ENCODE results near the gene ABAT.

The ABAT gene

DNA sequence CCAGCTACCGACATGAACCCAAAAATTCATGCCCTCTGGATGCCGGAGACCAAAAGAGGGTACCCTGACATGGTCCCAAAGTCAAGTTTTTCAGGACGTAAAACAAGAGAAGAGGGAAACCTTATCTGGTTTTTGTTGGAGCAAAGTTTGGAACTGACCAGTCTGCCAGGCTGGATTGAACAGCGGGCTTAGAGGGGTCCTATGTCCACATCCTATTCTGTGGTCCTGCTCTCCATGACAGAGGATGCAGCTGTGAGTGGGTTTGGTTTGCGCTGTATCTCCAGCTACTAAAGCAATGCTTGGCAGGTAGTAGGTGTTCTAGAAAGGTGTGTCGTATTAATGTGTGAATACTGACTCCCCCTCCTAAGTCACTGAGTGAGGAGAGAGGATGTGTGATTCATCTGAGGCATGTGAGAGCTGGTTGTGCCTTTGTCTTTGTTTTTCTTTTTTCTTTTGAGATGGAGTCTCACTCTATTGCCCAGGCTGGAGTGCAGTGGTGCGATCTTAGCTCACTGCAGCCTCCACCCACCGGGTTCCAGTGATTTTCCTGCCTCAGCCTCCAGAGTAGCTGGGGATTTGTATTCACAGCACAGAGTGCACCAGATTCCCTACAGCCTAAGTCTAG is 154.2 kb downstream of the ABAT start:
- H3K27me3 ChIP-seq (ENCODE audit: control insufficient read depth, insufficient read depth, low read length, poor library complexity, severe bottlenecking): no peaks in the 10 kb centered on the region
- peaks cover 13% of the 10 kb centered on the region for H3K4me1 ChIP-seq (ENCODE audit: control insufficient read depth, insufficient read depth, low read length)
- no peak overlapping the region for H3K4me3 ChIP-seq (ENCODE audit: insufficient read depth, low read depth, low read length)
- H3K36me3 ChIP-seq (ENCODE audit: control insufficient read depth, insufficient read depth, low read length): no peaks in the 10 kb centered on the region
- no peak overlapping the region for H3K27ac ChIP-seq (ENCODE audit: insufficient read depth, low read depth, low read length, poor library complexity, severe bottlenecking)
- no peaks in the 10 kb centered on the region for H3K9me3 ChIP-seq (ENCODE audit: control insufficient read depth, low read length)
- 92 to 94% methylated on average over 8 of the region's 8 CpGs for WGBS, 2 experiments

- Histone ChIP-seq H3K9me3 (ENCODE audit: control insufficient read depth, low read length) (no peaks in the 10 kb centered on the region), H3K4me1 (ENCODE audit: control insufficient read depth, insufficient read depth, low read length) (peaks cover 13% of the 10 kb centered on the region), H3K27me3 (ENCODE audit: control insufficient read depth, insufficient read depth, low read length, poor library complexity, severe bottlenecking) (no peaks in the 10 kb centered on the region), H3K36me3 (ENCODE audit: control insufficient read depth, insufficient read depth, low read length) (no peaks in the 10 kb centered on the region), H3K4me3 (ENCODE audit: insufficient read depth, low read depth, low read length) (no peak overlapping the region), H3K27ac (ENCODE audit: insufficient read depth, low read depth, low read length, poor library complexity, severe bottlenecking) (peak overlapping the region; percentile 92)
- 57 to 59% methylated on average over 9 of the region's 9 CpGs for WGBS, 2 experiments
Measured at GRCh38 chr16:8831450-8831849, 157.0 kb downstream of the ABAT start.

DNA sequence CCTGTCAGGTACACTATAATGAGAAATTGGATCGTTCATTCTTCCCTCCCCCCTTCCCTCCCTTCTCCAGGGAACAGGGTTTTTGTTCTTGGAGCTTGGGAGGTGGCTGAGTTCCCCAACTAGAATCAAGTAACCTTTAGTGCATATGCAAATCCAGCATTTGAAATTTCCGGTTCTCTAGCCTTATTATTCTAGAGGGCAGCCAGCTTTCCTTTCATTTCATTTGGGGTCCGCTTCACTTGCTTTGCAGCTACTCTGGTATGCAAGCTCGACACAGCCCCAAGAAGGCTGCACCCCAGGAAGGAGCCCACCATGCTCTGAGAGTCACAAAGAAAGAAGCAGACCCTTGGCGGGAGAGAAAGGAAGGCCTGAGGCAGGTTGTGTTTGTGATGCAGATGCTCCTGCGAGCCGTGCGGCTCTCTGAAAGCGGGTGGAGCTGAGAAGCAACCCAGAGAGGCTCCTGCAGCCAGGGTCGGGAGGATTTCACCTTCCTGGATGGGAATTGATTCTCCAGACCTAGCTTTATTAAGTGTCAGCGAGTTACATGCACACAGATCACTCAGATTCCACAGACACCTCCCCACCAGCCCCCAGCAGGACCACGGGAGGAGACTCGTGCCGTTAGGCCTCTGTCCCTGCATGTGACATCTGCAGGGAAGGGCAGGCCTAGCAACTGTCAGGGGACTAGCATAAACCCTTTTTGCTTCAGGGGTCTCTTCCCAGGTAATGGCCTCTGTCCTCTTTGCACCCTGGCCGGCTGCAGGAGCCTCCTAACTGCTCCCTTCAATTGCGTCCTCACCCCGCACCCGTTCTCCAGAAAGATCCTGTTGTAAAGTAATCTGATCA is 157.7 kb downstream of the ABAT start:
- H3K4me1 ChIP-seq (ENCODE audit: control insufficient read depth, insufficient read depth, low read length): peaks cover 13% of the 10 kb centered on the region
- no peaks in the 10 kb centered on the region for H3K36me3 ChIP-seq (ENCODE audit: control insufficient read depth, insufficient read depth, low read length)
- 14% methylated on average over 18 of the region's 18 CpGs for WGBS, 2 experiments
- H3K27me3 ChIP-seq (ENCODE audit: control insufficient read depth, insufficient read depth, low read length, poor library complexity, severe bottlenecking): no peaks in the 10 kb centered on the region
- no peak overlapping the region for H3K4me3 ChIP-seq (ENCODE audit: insufficient read depth, low read depth, low read length)
- peak overlapping the region; percentile 92 for H3K27ac ChIP-seq (ENCODE audit: insufficient read depth, low read depth, low read length, poor library complexity, severe bottlenecking)
- H3K9me3 ChIP-seq (ENCODE audit: control insufficient read depth, low read length): no peaks in the 10 kb centered on the region

DNA sequence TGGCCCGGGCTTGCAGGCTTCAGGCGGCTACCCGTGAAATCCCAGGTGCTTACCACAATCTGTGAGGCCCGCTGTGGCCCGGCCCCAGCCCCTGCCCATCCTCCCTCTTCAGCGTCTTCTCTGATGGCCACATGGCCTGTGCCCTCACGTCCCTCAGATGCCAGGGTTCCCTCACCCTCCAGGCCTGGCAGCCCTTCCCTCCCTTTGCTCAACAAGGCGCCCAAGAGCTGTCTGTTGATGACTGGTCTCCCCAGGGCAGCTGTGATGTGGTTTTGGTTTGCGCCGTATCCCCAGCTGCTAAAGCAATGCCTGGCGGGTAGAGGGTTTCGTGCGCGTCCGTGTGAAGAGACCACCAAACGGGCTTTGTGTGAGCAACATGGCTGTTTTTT is 158.3 kb downstream of the ABAT start:
- no peaks in the 10 kb centered on the region for H3K27me3 ChIP-seq (ENCODE audit: control insufficient read depth, insufficient read depth, low read length, poor library complexity, severe bottlenecking)
- H3K9me3 ChIP-seq (ENCODE audit: control insufficient read depth, low read length): no peaks in the 10 kb centered on the region
- peaks cover 13% of the 10 kb centered on the region for H3K4me1 ChIP-seq (ENCODE audit: control insufficient read depth, insufficient read depth, low read length)
- H3K4me3 ChIP-seq (ENCODE audit: insufficient read depth, low read depth, low read length): no peak overlapping the region
- 68 to 69% methylated on average over 16 of the region's 16 CpGs for WGBS, 2 experiments
- peak overlapping the region; percentile 92 for H3K27ac ChIP-seq (ENCODE audit: insufficient read depth, low read depth, low read length, poor library complexity, severe bottlenecking)
- H3K36me3 ChIP-seq (ENCODE audit: control insufficient read depth, insufficient read depth, low read length): no peaks in the 10 kb centered on the region

Data from ectodermal cell (in vitro differentiated cells).